Mesenchymal stem cell (in vitro differentiated cells and primary cell): ENCODE results near the gene DSEL.
A peak's percentile ranks its signal among the peaks of the same experiment; 100 is the strongest.

Source experiments
- DNase-seq: peaks from one replicate; pipeline ENCODE4 v3.0.0-alpha.2; 2013
- H2AFZ ChIP-seq: one replicate; pipeline ENCODE4 v1.6.1; 2013; ENCODE audit warnings: low read depth, mild to moderate bottlenecking, control low read depth, inconsistent platforms, low read length, moderate library complexity
- H2AK5ac ChIP-seq: 2 replicates; pipeline ENCODE4 v1.6.1; 2013; ENCODE audit warnings: low read length, moderate library complexity, mild to moderate bottlenecking, inconsistent platforms; ENCODE audit not compliant: severe bottlenecking
- H2BK120ac ChIP-seq: one replicate; pipeline ENCODE4 v1.6.1; 2013; ENCODE audit warnings: low read depth, mild to moderate bottlenecking, inconsistent platforms, low read length, moderate library complexity
- H2BK12ac ChIP-seq, 2 experiments: one replicate each; pipeline ENCODE4 v1.6.1; 2013; ENCODE audit warnings: inconsistent platforms in 2 of 2, low read length in 2 of 2, mild to moderate bottlenecking in 2 of 2, moderate library complexity in 2 of 2, control low read depth in 1 of 2
- H2BK15ac ChIP-seq: one replicate; pipeline ENCODE4 v1.6.1; 2013; ENCODE audit warnings: mild to moderate bottlenecking, low read depth, inconsistent platforms; ENCODE audit not compliant: poor library complexity, severe bottlenecking
- H2BK5ac ChIP-seq: 2 replicates; pipeline ENCODE4 v1.6.1; 2013; ENCODE audit warnings: low read depth, mild to moderate bottlenecking, low read length, control low read depth, inconsistent platforms; ENCODE audit not compliant: poor library complexity, severe bottlenecking
- H3K14ac ChIP-seq, 2 experiments: one replicate each; pipeline ENCODE4 v1.6.1; 2013; ENCODE audit warnings: inconsistent platforms in 2 of 2, low read length in 2 of 2, control low read depth in 1 of 2, mild to moderate bottlenecking in 1 of 2, moderate library complexity in 1 of 2
- H3K18ac ChIP-seq, 2 experiments: one replicate each; pipeline ENCODE4 v1.6.1; 2013; ENCODE audit warnings: inconsistent platforms in 2 of 2, low read length in 2 of 2, control low read depth in 1 of 2, low read depth in 1 of 2, mild to moderate bottlenecking in 1 of 2
- H3K23ac ChIP-seq, 2 experiments: one replicate each; pipeline ENCODE4 v1.6.1; 2013; ENCODE audit warnings: inconsistent platforms in 2 of 2, low read length in 2 of 2, mild to moderate bottlenecking in 2 of 2, moderate library complexity in 2 of 2, control low read depth in 1 of 2
- H3K27ac ChIP-seq: 2 replicates; pipeline ENCODE4 v1.5.1; 2013; ENCODE audit warnings: mild to moderate bottlenecking, moderate library complexity, low read length, control low read depth, inconsistent platforms; ENCODE audit not compliant: poor library complexity, severe bottlenecking
- H3K27me3 ChIP-seq, 2 experiments: 2 replicates each; pipeline versions ENCODE4 v1.6.1 to v1.7.0; 2013; ENCODE audit warnings: low read length in 2 of 2, mild to moderate bottlenecking in 2 of 2, moderate library complexity in 2 of 2, control low read depth in 1 of 2, inconsistent platforms in 1 of 2; ENCODE audit not compliant: control insufficient read depth in 1 of 2, insufficient read depth in 1 of 2
- H3K36me3 ChIP-seq, 2 experiments: 2 replicates each; pipeline versions ENCODE4 v1.6.1 to v1.7.0; 2013; ENCODE audit warnings: low read length in 2 of 2, control low read depth in 1 of 2, inconsistent platforms in 1 of 2, low read depth in 1 of 2, mild to moderate bottlenecking in 1 of 2; ENCODE audit not compliant: insufficient read depth in 2 of 2, control insufficient read depth in 1 of 2
- H3K4ac ChIP-seq, 2 experiments: one replicate each; pipeline ENCODE4 v1.6.1; 2013; ENCODE audit warnings: inconsistent platforms in 2 of 2, low read length in 2 of 2, mild to moderate bottlenecking in 2 of 2, moderate library complexity in 2 of 2, control low read depth in 1 of 2, low read depth in 1 of 2
- H3K4me1 ChIP-seq: 2 replicates; pipeline ENCODE4 v1.6.1; 2013; ENCODE audit warnings: low read depth, low read length, control low read depth; ENCODE audit not compliant: control insufficient read depth, insufficient read depth
- H3K4me2 ChIP-seq: 2 replicates; pipeline ENCODE4 v1.6.1; 2013; ENCODE audit warnings: low read length, mild to moderate bottlenecking, inconsistent platforms; ENCODE audit not compliant: poor library complexity, severe bottlenecking
- H3K4me3 ChIP-seq, 2 experiments: 2 replicates each; pipeline versions ENCODE4 v1.5.1 to v1.7.0; 2013; ENCODE audit warnings: low read length in 2 of 2, mild to moderate bottlenecking in 2 of 2, control low read depth in 1 of 2, low read depth in 1 of 2; ENCODE audit not compliant: insufficient read depth in 1 of 2
- H3K79me1 ChIP-seq: replicated peaks from 2 replicates; pipeline ENCODE4 v1.6.1; 2013; ENCODE audit warnings: mild to moderate bottlenecking, control low read depth, low read length, inconsistent platforms; ENCODE audit not compliant: poor library complexity, severe bottlenecking
- H3K9ac ChIP-seq: 2 replicates; pipeline ENCODE4 v1.7.0; 2013; ENCODE audit warnings: mild to moderate bottlenecking, low read length, moderate library complexity
- H3K9me3 ChIP-seq: 2 replicates; pipeline ENCODE4 v1.7.0; 2013; ENCODE audit warnings: mild to moderate bottlenecking, low read length; ENCODE audit not compliant: control insufficient read depth
- H4K8ac ChIP-seq: one replicate; pipeline ENCODE4 v1.6.1; 2013; ENCODE audit warnings: inconsistent platforms, mild to moderate bottlenecking, low read length, moderate library complexity
- H4K91ac ChIP-seq: one replicate; pipeline ENCODE4 v1.6.1; 2013; ENCODE audit warnings: mild to moderate bottlenecking, low read length, inconsistent platforms
- WGBS: methylation state at CpG from one replicate; pipeline ENCODE4 v1.1.7; 2013; ENCODE audit warnings: mixed read lengths; 5-methylcytosine and 5-hydroxymethylcytosine counted together

DSEL gene

GRCh38 chr18:67456711-67457110 is 59.8 kb downstream of the DSEL start:
- WGBS, result 100% methylated on average over 1 of the region's 3 CpGs

More at GRCh38 chr18:67456711-67457110, 59.8 kb downstream of the DSEL start:
- Histone ChIP-seq H2BK12ac (no peak overlapping the region), H2BK5ac (no peak overlapping the region), H3K4me1 (no peaks in the 10 kb centered on the region), H2AK5ac (no peak overlapping the region), H3K36me3 (no peaks in the 10 kb centered on the region), H4K91ac (no peak overlapping the region), H3K4me2 (no peak overlapping the region), H3K4me3 (no peak overlapping the region), H3K79me1 (no peaks in the 10 kb centered on the region), H3K27me3 (no peaks in the 10 kb centered on the region), H3K9ac (no peak overlapping the region), H3K9me3 (peaks cover 3% of the 10 kb centered on the region), H3K4ac (no peak overlapping the region), H3K18ac (no peak overlapping the region), H4K8ac (no peak overlapping the region), H2BK15ac (no peak overlapping the region), H2AFZ (no peak overlapping the region), H3K23ac (no peak overlapping the region), H3K27ac (no peak overlapping the region), H3K14ac (no peak overlapping the region), H2BK120ac (no peak overlapping the region)
- peak; percentile 5 for DNase-seq
